Sciatic nerve (tissue), 2 donors: ENCODE data around the gene PBRM1. TPM values are rescaled to one million over a fixed set of nuclear protein-coding genes. Genes with fewer than 3 reads are reported as not detected.

ENCODE experiments used
- ATAC-seq: fragments of 200-7000 bp; cut with Tn5 transposase; one replicate; pipeline ENCODE4 v1.9.1; 2020; ENCODE audit warnings: mild to moderate bottlenecking, moderate library complexity
- DNase-seq: peaks from one replicate; pipeline ENCODE4 v3.0.0-alpha.2; 2020; ENCODE audit warnings: low spot score
- intact Hi-C: fragments of 100-400 bp; cut with DNase I; formaldehyde crosslinking; loops from one replicate; pipeline ENCODE4 v1.14.2; 2022
- total RNA-seq: library from RNA; stranded (reverse); fragmentation: NEBNext Ultra II Directional; extraction: Animal tissue kit (Norgen Biotek cat#: 25700); gene quantifications from one replicate; pipeline ENCODE4 v1.2.1, GENCODE V29; 2021
- donor health status: DM: no; HTN: no; CAD: no.
- donor health status: DM: no; HTN: no; CAD: no.

Gene PBRM1
- total RNA-seq, 1 donor from 2014 or later, result 82.0 TPM

GRCh38 chr3:52614689-52615088 lies 71.0 kb downstream of the PBRM1 start:
- intact Hi-C loops, result no loop called here
- DNase-seq, result no peak
- no peak for ATAC-seq

DNA sequence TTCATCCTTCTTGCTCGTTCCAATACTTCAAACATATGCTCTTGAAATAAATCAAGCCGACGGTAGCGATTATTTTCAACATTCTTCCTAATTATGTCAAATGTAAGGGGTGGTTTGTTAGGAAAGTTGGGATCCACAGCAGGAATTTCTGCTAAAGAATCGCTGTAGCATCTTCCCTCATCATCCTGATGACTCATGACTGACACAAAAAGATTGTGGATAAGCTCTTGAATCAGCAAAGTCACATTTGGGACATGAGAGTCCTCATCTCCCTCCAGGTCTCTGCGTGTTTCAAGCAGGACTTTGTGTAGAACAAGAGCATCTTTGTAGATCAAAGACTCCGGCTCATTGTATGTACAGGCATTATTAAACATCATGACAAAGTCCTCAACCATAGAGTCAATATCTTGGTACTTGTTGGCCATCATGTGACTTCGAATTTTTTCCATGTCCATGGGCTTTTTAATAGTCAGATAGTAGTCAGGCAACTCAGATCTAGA lies 76.3 kb downstream of the PBRM1 start:
- DNase-seq (no peak), ATAC-seq (no peak)
- intact Hi-C loops, result no loop called here

DNA sequence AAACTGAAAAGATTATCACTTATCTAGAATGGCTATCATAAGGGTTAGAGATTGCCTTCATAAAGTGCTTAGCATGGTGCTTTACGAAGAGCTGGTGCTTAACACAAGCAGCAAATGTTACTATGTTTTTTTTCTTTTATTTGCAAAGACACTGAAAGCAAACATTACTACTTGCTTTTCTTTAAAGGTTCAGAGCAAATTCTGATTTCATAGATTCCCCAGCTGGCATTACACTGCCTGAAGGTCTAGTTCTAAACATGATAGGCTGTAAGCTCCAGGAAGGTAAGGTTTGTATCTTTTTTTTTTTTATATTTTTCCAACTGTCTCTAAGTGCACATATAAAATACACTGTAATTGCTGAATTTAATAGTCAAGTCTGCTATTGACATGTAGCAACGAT lies 77.4 kb downstream of the PBRM1 start:
- no peak for ATAC-seq
- intact Hi-C loops, result no loop called here
- no peak for DNase-seq

- intact Hi-C loops, result no loop called here
- peak; percentile 36 for ATAC-seq
- DNase-seq, result no peak
These were observed 79.2 kb downstream of the PBRM1 start for GRCh38 chr3:52606373-52607085.

DNA sequence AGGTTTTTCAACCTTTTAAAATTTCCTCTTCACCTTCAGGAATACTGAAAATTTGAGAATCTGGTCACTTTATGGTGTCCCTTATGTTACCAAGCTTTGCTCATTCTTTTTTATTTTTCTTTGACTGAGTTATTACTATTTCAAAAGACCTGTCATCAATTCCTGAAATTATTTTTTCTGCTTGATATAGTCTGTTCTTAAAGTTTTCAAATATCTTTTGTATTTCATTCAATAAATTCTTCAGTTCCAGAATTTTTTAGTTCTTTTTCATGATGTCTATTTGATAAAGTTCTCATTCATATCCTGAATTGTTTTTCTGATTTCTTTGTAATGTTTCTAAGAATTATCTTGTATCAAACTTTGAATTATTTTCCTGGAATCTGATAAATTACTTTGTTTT lies 85.5 kb downstream of the PBRM1 start:
- intact Hi-C loops, result no loop called here
- DNase-seq (no peak), ATAC-seq (no peak)

DNA sequence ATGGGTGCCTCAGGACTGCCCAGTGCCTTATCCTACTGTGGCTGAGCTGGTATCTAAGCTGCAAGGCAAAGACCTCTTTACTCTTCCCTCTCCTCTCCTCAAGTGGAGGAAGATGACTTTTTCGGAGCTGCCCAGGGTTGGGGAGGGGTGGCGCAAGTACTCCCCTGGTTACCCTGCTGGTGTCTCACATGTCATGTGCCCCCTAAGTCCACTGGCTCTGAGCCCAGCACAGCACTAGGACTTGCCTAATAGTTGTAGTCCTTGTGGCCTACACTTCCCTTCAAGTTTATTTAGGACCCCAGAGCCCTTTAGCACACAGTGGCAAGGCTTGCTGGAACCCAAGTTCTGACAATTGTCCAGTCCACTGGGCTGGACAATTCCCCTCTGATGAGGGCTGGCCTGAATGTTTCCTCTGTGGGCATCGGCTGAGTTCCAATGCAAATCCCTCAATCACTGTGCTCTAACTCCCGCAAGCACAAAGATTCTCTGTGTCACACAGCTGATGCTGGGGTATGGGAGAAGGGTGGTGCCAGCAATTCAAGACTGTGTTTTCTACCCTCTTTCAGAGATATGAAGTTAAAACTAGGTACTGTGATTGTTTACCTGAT lies 89.0 kb downstream of the PBRM1 start:
- DNase-seq, result no peak
- ATAC-seq, result peak; percentile 70
- intact Hi-C loops, result no loop called here

DNA sequence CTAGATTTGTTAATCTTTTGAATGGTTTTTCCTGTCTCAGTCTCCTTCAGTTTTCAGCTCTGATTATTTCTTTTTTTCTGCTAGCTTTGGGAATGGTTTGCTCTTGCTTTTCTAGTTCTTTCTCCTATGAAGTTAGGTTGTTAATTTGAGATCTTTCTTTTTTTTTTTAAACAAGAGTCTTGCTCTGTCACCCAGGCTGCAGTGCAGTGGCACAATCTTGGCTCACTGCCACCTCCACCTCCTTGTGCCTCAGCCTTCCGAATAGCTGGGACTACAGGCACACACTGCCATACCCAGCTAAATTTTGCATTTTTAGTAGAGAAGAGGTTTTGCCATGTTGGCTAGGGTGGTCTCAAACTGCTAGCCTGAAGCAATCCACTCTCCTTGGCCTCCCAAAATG lies 92.6 kb downstream of the PBRM1 start:
- DNase-seq (no peak), ATAC-seq (no peak)
- intact Hi-C loops, result no loop called here

DNA sequence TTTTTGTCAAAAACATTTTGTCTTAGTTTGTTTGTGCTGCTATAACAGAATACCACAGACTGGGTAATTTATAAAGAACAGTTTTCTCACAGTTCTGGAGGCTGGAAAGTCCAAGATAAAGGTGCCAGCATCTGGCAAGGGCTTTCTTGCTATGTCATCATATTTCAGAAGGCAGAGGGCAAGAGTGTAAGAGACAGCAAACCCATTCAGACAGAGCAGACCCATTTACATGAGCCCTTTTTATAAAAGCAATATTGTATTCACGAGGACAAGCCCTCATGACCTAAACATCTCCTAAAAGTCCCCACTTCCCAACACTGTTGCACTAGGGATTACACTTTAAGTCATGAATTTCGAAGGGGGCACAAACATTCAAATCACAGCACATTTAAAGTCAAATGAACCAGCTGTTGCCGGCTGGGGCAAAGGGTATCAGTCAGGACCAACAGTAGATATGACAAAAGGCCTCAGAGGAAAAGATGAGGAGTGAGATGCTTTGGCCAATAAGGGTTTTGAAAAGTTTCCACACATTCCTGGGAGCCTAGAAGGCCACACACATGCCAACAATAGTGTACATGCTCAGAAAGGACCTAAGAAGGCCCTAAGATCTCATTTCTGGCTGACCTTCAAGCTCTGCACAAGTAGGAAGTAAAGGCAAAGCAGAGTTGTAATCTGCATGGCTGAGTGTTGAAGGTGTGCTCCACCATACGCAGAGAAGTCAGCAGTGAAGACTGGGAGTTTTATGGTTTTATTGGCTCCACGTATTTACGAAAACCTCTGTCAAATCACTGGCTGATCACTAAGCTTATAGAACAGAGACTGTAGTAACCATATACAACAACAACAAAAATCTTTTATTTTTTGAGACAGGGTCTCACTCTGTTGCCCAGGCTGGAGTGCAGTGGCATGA lies 111.4 kb downstream of the PBRM1 start:
- ATAC-seq (no peak), DNase-seq (no peak)
- intact Hi-C loops, result no loop called here

GRCh38 chr3:52572221-52572620 lies 113.5 kb downstream of the PBRM1 start:
- intact Hi-C loops, result no loop called here
- no peak for ATAC-seq
- no peak for DNase-seq

- ATAC-seq (no peak), DNase-seq (no peak)
- intact Hi-C loops, result no loop called here
These were observed 115.6 kb downstream of the PBRM1 start for GRCh38 chr3:52570076-52570475.

- DNase-seq (no peak), ATAC-seq (no peak)
- intact Hi-C loops, result no loop called here
These were observed 117.6 kb downstream of the PBRM1 start for GRCh38 chr3:52568069-52568468.

DNA sequence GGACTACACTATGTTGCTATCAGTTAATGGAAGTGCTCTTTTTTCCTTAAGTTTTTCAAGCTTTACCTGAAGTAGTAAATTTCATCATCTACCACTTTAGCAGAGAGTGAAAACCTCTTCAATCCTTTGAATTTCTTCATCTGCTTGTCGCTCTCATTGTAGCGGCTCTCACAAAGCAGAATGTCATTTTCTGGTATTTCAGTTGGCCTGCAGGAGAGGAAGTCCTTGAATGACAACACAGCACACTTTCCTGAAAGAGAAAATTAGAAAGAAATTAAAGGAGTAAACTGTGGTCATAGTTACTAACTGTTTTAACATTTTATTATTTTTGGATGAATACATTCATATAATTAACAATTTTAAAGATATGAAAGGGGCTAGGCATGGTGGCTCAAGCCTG lies 121.7 kb downstream of the PBRM1 start:
- no peak for DNase-seq
- intact Hi-C loops, result no loop called here
- no peak for ATAC-seq

DNA sequence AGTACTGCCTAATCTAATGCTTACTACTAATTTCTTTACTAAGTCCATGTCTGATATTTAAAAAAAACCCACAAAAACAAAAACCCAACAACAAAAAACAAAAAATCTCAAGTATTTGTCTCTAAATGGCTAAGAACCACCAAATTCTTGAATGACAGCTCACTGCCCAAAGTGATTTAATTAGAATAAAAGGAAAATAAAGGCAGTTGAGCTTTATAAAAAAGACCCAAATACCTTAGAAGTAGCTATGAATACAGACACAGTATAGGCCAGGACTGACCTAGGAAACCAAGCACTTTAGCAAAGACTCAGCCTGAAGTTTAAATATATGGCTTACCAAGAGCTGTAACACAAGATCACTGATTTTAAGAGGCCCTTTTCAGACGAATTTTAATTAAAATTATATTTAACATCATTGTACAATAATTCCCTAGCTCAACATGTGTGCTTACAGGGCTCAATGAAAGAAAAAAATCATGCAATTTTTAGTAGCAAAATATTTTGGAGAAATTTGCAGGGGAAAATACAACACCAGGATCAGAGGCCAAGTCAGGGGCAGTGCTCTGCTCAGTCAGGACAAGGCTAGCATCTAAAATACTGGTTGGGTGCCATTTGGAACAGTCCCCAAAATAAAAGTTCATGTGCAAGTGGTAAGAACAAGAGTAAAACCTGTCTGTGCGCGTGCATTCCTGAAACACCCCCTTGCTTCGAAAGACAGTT lies 124.5 kb downstream of the PBRM1 start:
- intact Hi-C loops, result no loop called here
- no peak for ATAC-seq
- DNase-seq, result no peak

GRCh38 chr3:52558436-52558835 lies 127.3 kb downstream of the PBRM1 start:
- no peak for ATAC-seq
- DNase-seq, result no peak

DNA sequence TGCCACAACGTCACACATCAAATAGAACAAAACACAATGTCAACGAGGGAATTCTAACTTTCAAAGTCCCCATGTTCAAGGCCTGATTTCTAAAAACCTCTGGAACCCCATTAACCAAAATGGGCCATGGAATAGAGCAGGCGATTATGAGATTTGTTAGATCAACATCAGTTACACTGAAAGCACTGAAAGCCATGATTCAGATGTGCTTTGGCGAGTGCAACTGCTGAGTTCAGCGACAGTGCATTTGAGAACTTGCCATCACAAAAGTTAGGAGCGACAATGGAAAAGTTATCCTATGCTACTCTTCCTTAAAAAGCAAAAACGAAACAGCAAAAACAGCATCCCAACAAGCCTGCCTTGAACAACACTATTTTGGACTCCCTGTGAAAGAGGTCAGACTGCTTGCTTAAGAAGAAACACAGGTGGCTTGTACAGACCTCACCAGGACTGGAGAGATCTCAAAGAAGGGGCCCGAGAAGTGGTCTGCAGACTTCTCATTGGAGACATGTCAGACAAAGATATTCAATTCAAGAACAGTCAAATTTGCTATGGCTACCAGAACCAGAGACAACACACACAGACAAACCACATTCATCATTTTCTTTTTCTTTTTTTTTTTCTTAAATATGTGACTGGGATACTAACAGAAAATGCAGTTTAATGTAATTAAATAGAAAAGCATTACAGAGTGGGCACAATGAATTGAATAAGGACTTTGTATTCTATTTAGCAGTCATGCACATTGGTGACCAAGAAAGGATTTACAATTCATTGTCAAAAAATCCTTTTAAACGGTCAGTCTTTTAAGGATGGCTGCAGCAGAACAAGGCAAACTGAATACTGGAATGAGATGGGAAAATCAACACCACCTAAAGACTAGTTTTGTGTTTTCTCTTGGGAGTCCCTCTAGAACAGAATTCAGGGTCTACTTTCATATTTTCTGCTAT lies 128.4 kb downstream of the PBRM1 start:
- DNase-seq (no peak), ATAC-seq (peak; percentile 60)
- intact Hi-C loops, result no loop called here

More at GRCh38 chr3:52558436-52558835, 127.3 kb downstream of the PBRM1 start:
- intact Hi-C loops, result no loop called here

- intact Hi-C loops, result no loop called here
- ATAC-seq (peak; percentile 18), DNase-seq (no peak)
These were observed 130.7 kb downstream of the PBRM1 start for GRCh38 chr3:52555056-52555455.

DNA sequence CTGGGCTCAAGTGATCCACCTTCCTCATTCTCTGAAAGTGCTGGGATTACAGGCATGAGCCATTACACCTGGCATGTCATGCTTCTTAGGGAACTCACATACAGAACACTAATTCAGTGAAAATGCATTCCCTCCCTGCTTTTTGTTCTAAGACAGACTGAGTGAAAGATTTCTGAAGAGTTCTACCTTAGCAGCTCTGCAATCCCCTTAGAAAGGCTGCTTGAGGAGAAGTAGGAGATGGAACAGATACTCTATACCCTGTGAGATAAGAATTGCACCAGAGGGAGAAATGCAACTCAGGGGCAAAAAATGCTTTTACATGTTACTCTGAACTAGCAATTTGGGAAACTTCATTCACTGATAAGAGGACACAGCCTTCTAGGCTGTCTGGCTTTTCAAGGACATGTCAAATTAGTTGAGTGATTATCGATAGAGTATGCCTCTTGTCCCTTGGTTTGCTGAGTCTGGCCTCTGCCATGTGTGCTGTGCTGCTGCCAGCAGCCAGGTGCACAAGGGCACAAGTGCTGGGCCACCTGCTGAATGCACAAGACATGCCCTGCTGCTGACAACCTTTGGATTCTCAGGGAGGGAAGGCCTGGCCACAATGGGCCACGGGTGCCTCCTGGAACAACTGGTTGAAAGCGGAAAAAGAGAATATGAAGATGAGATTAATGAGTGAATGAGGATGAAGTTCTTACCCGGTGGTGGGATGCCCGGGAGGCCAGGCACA lies 131.5 kb downstream of the PBRM1 start:
- ATAC-seq (no peak), DNase-seq (no peak)
- intact Hi-C loops, result no loop called here
